Gastroesophageal sphincter (tissue), 3 donors: Measurements from ENCODE around the gene CRYBA4.

ENCODE experiments used
- CTCF ChIP-seq, 4 experiments: fragments of 200-600 bp in 2 of 4; fragments of 450-650 bp in 2 of 4; sonication (generic) in 1 of 4; IDR thresholded peaks; one replicate each; pipeline ENCODE4 v1.5.1; 2017 to 2019; ENCODE audit warnings: antibody characterized with exemption in 4 of 4, mild to moderate bottlenecking in 2 of 4, moderate library complexity in 2 of 4
- EP300 ChIP-seq: sonication (generic); formaldehyde crosslinking; IDR thresholded peaks from one replicate; pipeline ENCODE4 v1.6.1; 2017; ENCODE audit warnings: antibody characterized with exemption, mild to moderate bottlenecking
- POLR2A ChIP-seq, 2 donors: fragments of 450-650 bp; IDR thresholded peaks; one replicate each; pipeline ENCODE4 v1.6.1; 2017; ENCODE audit warnings: antibody characterized with exemption in 2 of 2, mild to moderate bottlenecking in 2 of 2, moderate library complexity in 1 of 2
- POLR2AphosphoS5 ChIP-seq: sonication (generic); formaldehyde crosslinking; IDR thresholded peaks from one replicate; pipeline ENCODE4 v1.6.1; 2017; ENCODE audit warnings: antibody characterized with exemption

DNA sequence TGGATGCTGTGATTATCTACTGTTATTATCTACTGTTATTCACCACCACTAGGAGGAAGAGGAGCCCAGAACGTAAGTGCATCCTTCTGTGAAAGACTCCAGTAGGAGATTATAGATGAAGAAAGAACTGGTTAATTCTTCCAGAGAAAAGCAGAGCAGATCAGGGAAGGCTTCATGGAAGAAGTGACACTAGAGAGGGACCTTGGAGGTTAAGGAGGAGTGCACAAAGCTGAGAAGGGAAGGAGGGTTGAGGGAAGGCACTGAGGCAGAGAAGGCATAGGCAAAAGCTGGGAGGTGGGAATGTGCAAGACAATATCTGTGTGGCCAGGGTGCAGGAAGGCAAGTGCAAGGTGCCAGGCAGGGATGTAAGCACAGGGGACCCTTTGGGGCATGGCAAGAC, 17.4 kb upstream of the CRYBA4 start:
- no peak for TF ChIP-seq CTCF (IDR thresholded peaks at IDR 0.05)
- TF ChIP-seq POLR2A (IDR thresholded peaks at IDR 0.05), result no peak
- TF ChIP-seq EP300, result no peak
- TF ChIP-seq POLR2AphosphoS5, result no peak
